GM23338 (cell line): ENCODE results near the gene CASP10. TPM values are rescaled to one million over a fixed set of nuclear protein-coding genes. Genes with fewer than 3 reads are reported as not detected.

Experiments
- ATAC-seq: fragments of 200-7000 bp; cut with Tn5 transposase; 3 replicates; pipeline ENCODE4 v1.9.1; 2020
- DNase-seq: peaks from one replicate; pipeline ENCODE4 v3.0.0-alpha.2; 2015; ENCODE audit warnings: low spot score
- H2AFZ ChIP-seq: fragments of 200-600 bp; sonication (generic); 2 replicates; pipeline ENCODE4 v1.8.0; 2016; ENCODE audit warnings: antibody characterized with exemption, mild to moderate bottlenecking, moderate library complexity
- H3F3A ChIP-seq: fragments of 200-600 bp; sonication (generic); replicated peaks from 2 replicates; pipeline ENCODE4 v1.8.0; 2017; ENCODE audit warnings: antibody characterized with exemption, mixed run types, low read depth
- H3K27ac ChIP-seq: fragments of 200-600 bp; sonication (generic); 2 replicates; pipeline ENCODE4 v1.6.1; 2016; ENCODE audit warnings: low read depth
- H3K27me3 ChIP-seq: fragments of 200-600 bp; sonication (generic); 2 replicates; pipeline ENCODE4 v1.8.0; 2016; ENCODE audit warnings: mild to moderate bottlenecking, mixed run types, moderate library complexity; ENCODE audit not compliant: insufficient read depth
- H3K36me3 ChIP-seq: fragments of 200-600 bp; sonication (generic); 2 replicates; pipeline ENCODE4 v1.8.0; 2016; ENCODE audit warnings: mild to moderate bottlenecking; ENCODE audit not compliant: insufficient read depth
- H3K4me1 ChIP-seq: fragments of 200-600 bp; sonication (generic); 2 replicates; pipeline ENCODE4 v1.8.0; 2016; ENCODE audit warnings: mild to moderate bottlenecking, moderate library complexity; ENCODE audit not compliant: insufficient read depth
- H3K4me2 ChIP-seq: fragments of 200-600 bp; sonication (generic); 2 replicates; pipeline ENCODE4 v1.7.1; 2017; ENCODE audit warnings: mixed run types
- H3K4me3 ChIP-seq: fragments of 200-600 bp; sonication (generic); 2 replicates; pipeline ENCODE4 v1.6.1; 2016; ENCODE audit warnings: mixed run types
- H3K79me2 ChIP-seq: fragments of 200-600 bp; sonication (generic); replicated peaks from 2 replicates; pipeline ENCODE4 v1.8.0; 2017; ENCODE audit warnings: mild to moderate bottlenecking; ENCODE audit not compliant: insufficient read depth
- H3K9me2 ChIP-seq: fragments of 200-600 bp; sonication (generic); 2 replicates; pipeline ENCODE4 v1.8.0; 2017; ENCODE audit not compliant: insufficient read depth
- H4K20me1 ChIP-seq: fragments of 200-600 bp; sonication (generic); replicated peaks from 2 replicates; pipeline ENCODE4 v1.8.0; 2017; ENCODE audit warnings: mild to moderate bottlenecking; ENCODE audit not compliant: insufficient read depth
- H3K27ac Mint-ChIP-seq: 2 replicates; pipeline ENCODE4 v1.8.0; 2020; ENCODE audit warnings: inconsistent platforms, mild to moderate bottlenecking, moderate library complexity, mixed read lengths
- H3K27me3 Mint-ChIP-seq: 3 replicates; pipeline ENCODE4 v1.8.0; 2022; ENCODE audit warnings: low read depth, mild to moderate bottlenecking, moderate library complexity, mixed read lengths, inconsistent platforms; ENCODE audit not compliant: insufficient read depth, poor library complexity
- H3K36me3 Mint-ChIP-seq: 3 replicates; pipeline ENCODE4 v1.8.0; 2021; ENCODE audit warnings: low read depth, mild to moderate bottlenecking, inconsistent platforms, moderate library complexity, mixed read lengths
- H3K4me1 Mint-ChIP-seq: 3 replicates; pipeline ENCODE4 v1.8.0; 2020; ENCODE audit warnings: mild to moderate bottlenecking, inconsistent platforms, mixed read lengths
- H3K4me3 Mint-ChIP-seq: 3 replicates; pipeline ENCODE4 v1.8.0; 2021; ENCODE audit warnings: moderate library complexity, mild to moderate bottlenecking, inconsistent platforms, mixed read lengths
- H3K9me3 Mint-ChIP-seq: 3 replicates; pipeline ENCODE4 v1.8.0; 2020; ENCODE audit warnings: moderate library complexity, mild to moderate bottlenecking, inconsistent platforms, mixed read lengths
- CREB1 ChIP-seq: fragments of 250-450 bp; sonication (Bioruptor Pico); IDR thresholded peaks from 2 replicates; pipeline ENCODE4 v1.5.0; 2020; ENCODE audit warnings: low read depth, mild to moderate bottlenecking, moderate library complexity
- CTCF ChIP-seq, 2 experiments: fragments of 200-600 bp in 1 of 2; sonication (generic) in 1 of 2; conservative IDR thresholded peaks; 2 replicates each; pipeline versions ENCODE4 v1.5.1 to v1.6.1; 2016 to 2017; ENCODE audit warnings: antibody characterized with exemption in 2 of 2, low read depth in 2 of 2, mild to moderate bottlenecking in 2 of 2, moderate library complexity in 1 of 2
- ETS1 ChIP-seq: IDR thresholded peaks from 2 replicates; pipeline ENCODE4 v1.6.1; 2016; ENCODE audit warnings: antibody characterized with exemption
- EZH2 ChIP-seq: fragments of 200-600 bp; sonication (generic); IDR thresholded peaks from one replicate; pipeline ENCODE4 v1.8.0; 2017; ENCODE audit warnings: antibody characterized with exemption, mild to moderate bottlenecking, low read depth; ENCODE audit not compliant: unreplicated experiment
- EZH2phosphoT487 ChIP-seq: fragments of 200-600 bp; sonication (generic); IDR thresholded peaks from one replicate; pipeline ENCODE4 v1.8.1; 2018; ENCODE audit warnings: antibody characterized with exemption; ENCODE audit not compliant: unreplicated experiment
- JUNB ChIP-seq: IDR thresholded peaks from one replicate; pipeline ENCODE4 v1.6.1; 2016; ENCODE audit warnings: antibody characterized with exemption; ENCODE audit not compliant: unreplicated experiment
- NANOG ChIP-seq: IDR thresholded peaks from 2 replicates; pipeline ENCODE4 v1.6.1; 2016; ENCODE audit warnings: antibody characterized with exemption, borderline replicate concordance
- POLR2AphosphoS5 ChIP-seq: IDR thresholded peaks from 2 replicates; pipeline ENCODE4 v1.6.1; 2016; ENCODE audit warnings: antibody characterized with exemption, low read depth
- STAT1 ChIP-seq: IDR thresholded peaks from one replicate; pipeline ENCODE4 v1.6.1; 2016; ENCODE audit warnings: antibody characterized with exemption; ENCODE audit not compliant: unreplicated experiment
- ZNF114 ChIP-seq: fragments of 250-450 bp; sonication (Bioruptor Pico); IDR thresholded peaks from 2 replicates; pipeline ENCODE4 v1.5.0; 2020; ENCODE audit warnings: mild to moderate bottlenecking, moderate library complexity
- ZNF331 ChIP-seq: fragments of 250-450 bp; sonication (Bioruptor Pico); IDR thresholded peaks from 2 replicates; pipeline ENCODE4 v1.5.0; 2020; ENCODE audit warnings: low read depth, mild to moderate bottlenecking, moderate library complexity
- polyA plus RNA-seq: library from polyadenylated mRNA; unstranded; fragments of >200 nt; fragmentation: Nextera tagmentation; extraction: Ambion mirVana; gene quantifications from 2 replicates; pipeline ENCODE4 v1.2.1, GENCODE V29; 2016
- total RNA-seq: library from RNA; depleted of rRNA; stranded (reverse); fragments of >200 nt; shearing (Covaris generic); gene quantifications from 2 replicates; pipeline ENCODE4 v1.2.3, GENCODE V29; 2014
- TF ChIP-seq, protein P1 (sequence below): IDR thresholded peaks from one replicate; pipeline ENCODE4 v1.6.1; 2018; ENCODE audit warnings: antibody characterized with exemption; ENCODE audit not compliant: unreplicated experiment
- TF ChIP-seq, protein P2 (sequence below): fragments of 250-450 bp; sonication (Bioruptor Pico); IDR thresholded peaks from 2 replicates; pipeline ENCODE4 v1.5.0; 2020; ENCODE audit warnings: mild to moderate bottlenecking, moderate library complexity

Gene CASP10
- total and polyA plus RNA-seq, 2 experiments from 2014 or later = 1.9 to 3.5 TPM

DNA sequence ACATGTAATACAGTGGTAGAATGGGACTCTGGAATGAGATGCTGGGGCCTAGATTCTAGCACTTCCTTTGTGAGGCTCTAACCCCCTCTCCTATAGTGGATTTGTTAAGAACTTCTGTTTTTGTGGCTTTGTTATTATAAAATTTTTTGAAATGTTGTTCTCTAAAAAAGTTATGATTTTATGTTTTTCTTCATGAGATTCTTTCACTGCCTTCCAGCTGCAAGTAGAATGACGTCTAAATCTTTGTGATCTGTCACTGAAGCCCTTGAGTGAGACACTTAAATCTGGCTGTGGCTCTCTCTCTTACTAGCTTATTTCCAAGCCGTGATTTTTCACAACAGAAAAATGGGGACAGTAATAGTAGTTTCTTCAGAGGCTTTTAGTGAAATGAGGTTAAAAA is 79.0 kb downstream of the CASP10 start:
- Histone ChIP-seq H3F3A (no peaks in the 10 kb centered on the region), H2AFZ (no peak overlapping the region), H3K4me1 (peaks cover 19% of the 10 kb centered on the region), H4K20me1 (no peaks in the 10 kb centered on the region), H3K27me3 (no peaks in the 10 kb centered on the region), H3K9me2 (0 out of 2 replicates have a peak, but pooled peaks cover 5% of the 10 kb centered on the region), H3K27ac (no peak overlapping the region), H3K4me2 (no peak overlapping the region), H3K4me3 (no peak overlapping the region), H3K79me2 (no peaks in the 10 kb centered on the region), H3K36me3 (no peaks in the 10 kb centered on the region)
- Mint-ChIP-seq H3K27ac (no peak overlapping the region), H3K27me3 (peaks cover 8% of the 10 kb centered on the region), H3K9me3 (no peaks in the 10 kb centered on the region), H3K36me3 (0 out of 3 replicates have a peak, but pooled peaks cover 2% of the 10 kb centered on the region), H3K4me3 (no peak overlapping the region), H3K4me1 (peaks cover 22% of the 10 kb centered on the region)
- DNase-seq (no peak), ATAC-seq (no peak)
- TF ChIP-seq EZH2 = no peak
- TF ChIP-seq ZNF114 = no peak
- no peak for TF ChIP-seq EZH2phosphoT487
- TF ChIP-seq, protein P1, sequence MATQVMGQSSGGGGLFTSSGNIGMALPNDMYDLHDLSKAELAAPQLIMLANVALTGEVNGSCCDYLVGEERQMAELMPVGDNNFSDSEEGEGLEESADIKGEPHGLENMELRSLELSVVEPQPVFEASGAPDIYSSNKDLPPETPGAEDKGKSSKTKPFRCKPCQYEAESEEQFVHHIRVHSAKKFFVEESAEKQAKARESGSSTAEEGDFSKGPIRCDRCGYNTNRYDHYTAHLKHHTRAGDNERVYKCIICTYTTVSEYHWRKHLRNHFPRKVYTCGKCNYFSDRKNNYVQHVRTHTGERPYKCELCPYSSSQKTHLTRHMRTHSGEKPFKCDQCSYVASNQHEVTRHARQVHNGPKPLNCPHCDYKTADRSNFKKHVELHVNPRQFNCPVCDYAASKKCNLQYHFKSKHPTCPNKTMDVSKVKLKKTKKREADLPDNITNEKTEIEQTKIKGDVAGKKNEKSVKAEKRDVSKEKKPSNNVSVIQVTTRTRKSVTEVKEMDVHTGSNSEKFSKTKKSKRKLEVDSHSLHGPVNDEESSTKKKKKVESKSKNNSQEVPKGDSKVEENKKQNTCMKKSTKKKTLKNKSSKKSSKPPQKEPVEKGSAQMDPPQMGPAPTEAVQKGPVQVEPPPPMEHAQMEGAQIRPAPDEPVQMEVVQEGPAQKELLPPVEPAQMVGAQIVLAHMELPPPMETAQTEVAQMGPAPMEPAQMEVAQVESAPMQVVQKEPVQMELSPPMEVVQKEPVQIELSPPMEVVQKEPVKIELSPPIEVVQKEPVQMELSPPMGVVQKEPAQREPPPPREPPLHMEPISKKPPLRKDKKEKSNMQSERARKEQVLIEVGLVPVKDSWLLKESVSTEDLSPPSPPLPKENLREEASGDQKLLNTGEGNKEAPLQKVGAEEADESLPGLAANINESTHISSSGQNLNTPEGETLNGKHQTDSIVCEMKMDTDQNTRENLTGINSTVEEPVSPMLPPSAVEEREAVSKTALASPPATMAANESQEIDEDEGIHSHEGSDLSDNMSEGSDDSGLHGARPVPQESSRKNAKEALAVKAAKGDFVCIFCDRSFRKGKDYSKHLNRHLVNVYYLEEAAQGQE = no peak
- no peak for TF ChIP-seq POLR2AphosphoS5
- TF ChIP-seq STAT1 = no peak
- TF ChIP-seq JUNB = no peak
- TF ChIP-seq ETS1 = no peak
- no peak for TF ChIP-seq CTCF (conservative IDR thresholded peaks at IDR 0.05; ENCODE audit: low read depth in 2 of 2)
- TF ChIP-seq CREB1 (CRISPR knock-in tag) = no peak
- TF ChIP-seq, protein P2, sequence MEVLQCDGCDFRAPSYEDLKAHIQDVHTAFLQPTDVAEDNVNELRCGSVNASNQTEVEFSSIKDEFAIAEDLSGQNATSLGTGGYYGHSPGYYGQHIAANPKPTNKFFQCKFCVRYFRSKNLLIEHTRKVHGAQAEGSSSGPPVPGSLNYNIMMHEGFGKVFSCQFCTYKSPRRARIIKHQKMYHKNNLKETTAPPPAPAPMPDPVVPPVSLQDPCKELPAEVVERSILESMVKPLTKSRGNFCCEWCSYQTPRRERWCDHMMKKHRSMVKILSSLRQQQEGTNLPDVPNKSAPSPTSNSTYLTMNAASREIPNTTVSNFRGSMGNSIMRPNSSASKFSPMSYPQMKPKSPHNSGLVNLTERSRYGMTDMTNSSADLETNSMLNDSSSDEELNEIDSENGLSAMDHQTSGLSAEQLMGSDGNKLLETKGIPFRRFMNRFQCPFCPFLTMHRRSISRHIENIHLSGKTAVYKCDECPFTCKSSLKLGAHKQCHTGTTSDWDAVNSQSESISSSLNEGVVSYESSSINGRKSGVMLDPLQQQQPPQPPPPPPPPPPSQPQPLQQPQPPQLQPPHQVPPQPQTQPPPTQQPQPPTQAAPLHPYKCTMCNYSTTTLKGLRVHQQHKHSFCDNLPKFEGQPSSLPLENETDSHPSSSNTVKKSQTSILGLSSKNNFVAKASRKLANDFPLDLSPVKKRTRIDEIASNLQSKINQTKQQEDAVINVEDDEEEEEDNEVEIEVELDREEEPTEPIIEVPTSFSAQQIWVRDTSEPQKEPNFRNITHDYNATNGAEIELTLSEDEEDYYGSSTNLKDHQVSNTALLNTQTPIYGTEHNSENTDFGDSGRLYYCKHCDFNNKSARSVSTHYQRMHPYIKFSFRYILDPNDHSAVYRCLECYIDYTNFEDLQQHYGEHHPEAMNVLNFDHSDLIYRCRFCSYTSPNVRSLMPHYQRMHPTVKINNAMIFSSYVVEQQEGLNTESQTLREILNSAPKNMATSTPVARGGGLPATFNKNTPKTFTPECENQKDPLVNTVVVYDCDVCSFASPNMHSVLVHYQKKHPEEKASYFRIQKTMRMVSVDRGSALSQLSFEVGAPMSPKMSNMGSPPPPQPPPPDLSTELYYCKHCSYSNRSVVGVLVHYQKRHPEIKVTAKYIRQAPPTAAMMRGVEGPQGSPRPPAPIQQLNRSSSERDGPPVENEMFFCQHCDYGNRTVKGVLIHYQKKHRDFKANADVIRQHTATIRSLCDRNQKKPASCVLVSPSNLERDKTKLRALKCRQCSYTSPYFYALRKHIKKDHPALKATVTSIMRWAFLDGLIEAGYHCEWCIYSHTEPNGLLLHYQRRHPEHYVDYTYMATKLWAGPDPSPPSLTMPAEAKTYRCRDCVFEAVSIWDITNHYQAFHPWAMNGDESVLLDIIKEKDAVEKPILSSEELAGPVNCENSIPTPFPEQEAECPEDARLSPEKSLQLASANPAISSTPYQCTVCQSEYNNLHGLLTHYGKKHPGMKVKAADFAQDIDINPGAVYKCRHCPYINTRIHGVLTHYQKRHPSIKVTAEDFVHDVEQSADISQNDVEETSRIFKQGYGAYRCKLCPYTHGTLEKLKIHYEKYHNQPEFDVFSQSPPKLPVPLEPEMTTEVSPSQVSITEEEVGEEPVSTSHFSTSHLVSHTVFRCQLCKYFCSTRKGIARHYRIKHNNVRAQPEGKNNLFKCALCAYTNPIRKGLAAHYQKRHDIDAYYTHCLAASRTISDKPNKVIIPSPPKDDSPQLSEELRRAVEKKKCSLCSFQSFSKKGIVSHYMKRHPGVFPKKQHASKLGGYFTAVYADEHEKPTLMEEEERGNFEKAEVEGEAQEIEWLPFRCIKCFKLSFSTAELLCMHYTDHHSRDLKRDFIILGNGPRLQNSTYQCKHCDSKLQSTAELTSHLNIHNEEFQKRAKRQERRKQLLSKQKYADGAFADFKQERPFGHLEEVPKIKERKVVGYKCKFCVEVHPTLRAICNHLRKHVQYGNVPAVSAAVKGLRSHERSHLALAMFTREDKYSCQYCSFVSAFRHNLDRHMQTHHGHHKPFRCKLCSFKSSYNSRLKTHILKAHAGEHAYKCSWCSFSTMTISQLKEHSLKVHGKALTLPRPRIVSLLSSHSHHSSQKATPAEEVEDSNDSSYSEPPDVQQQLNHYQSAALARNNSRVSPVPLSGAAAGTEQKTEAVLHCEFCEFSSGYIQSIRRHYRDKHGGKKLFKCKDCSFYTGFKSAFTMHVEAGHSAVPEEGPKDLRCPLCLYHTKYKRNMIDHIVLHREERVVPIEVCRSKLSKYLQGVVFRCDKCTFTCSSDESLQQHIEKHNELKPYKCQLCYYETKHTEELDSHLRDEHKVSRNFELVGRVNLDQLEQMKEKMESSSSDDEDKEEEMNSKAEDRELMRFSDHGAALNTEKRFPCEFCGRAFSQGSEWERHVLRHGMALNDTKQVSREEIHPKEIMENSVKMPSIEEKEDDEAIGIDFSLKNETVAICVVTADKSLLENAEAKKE = no peak
- TF ChIP-seq ZNF331 (CRISPR knock-in tag) = no peak
- no peak for TF ChIP-seq NANOG
